HTERT RPE-1 (cell line): ENCODE data around the gene LCN12.
"Not testable (repeated sequence)": the region's sequence is repeated elsewhere in the genome, so short reads cannot be mapped to it uniquely, and the experiment has no call there.

Experiments used
- in situ Hi-C: fragments of 300-500 bp; cut with MboI; formaldehyde crosslinking; loops from 4 replicates; pipeline ENCODE4 v1.14.3; 2020; ENCODE audit warnings: low sequenced_read_pairs

The LCN12 gene

GRCh38 chr9:136985027-136985602 is 33.0 kb downstream of the LCN12 start:
- in situ Hi-C loops = no loop called here

GRCh38 chr9:136985853-136986252 is 33.8 kb downstream of the LCN12 start:
- in situ Hi-C loops = no loop called here

GRCh38 chr9:136988872-136989271 is 36.8 kb downstream of the LCN12 start:
- in situ Hi-C loops = no loop called here

DNA sequence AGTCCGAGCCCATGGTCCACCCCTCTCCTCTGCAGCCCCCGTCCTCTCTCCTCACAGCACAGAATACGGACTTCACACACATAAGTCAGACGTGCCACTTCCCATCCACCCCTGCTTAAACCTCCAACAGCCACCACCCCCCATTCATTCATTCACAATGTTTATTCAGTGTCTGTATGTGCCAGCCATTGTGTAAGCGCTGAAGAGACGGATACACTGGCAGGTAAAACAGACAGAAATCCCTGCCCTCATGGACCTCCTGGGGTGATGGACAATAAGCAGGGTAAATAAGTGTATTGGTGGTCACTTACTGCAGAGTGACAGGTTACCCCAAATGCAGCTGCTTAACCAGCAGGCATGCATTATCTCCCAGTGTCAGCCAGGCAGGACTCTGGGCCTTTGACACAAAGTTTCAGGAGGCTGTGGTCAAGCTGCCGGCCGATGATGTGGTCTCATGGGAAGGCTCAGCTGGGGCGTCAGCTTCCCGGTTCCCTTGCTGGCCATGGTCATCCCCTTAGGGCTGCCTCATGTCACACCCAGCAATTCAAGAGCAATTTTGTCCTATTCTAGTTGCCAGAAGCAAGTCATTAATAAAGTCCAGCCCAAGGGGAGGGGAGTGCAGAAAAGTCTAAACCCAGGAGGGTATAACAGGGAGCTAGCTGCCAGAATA is 38.3 kb downstream of the LCN12 start:
- in situ Hi-C loops = no loop called here

GRCh38 chr9:136991993-136992818 is 40.1 kb downstream of the LCN12 start, which contains the start of gene PAXX:
TSS of gene PAXX (plus strand) at chr9:136992422. CDS start at chr9:136992444, 22 bp downstream.
- in situ Hi-C loops = no loop called here

DNA sequence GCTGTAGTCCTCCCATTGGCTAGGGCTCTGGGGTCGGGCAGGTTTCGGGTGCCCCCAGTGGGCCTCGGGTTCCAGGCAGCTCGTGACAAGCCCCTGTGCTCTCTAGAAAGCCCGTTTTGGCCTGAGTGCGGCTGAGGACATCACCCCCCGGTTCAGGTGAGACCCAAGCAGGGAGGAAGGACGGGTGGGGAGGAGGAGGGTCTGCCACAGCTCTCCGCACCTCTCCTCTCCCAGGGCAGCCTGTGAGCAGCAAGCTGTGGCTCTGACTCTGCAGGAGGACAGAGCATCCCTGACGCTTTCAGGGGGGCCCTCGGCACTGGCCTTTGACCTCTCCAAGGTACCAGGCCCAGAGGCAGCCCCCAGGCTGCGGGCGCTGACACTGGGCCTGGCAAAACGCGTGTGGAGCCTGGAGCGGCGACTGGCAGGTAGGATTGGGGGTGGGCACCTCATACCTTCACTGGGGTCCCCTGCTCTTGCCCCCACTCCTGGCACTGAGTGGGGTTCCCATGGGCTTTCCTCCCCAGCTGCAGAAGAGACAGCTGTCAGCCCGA is 40.8 kb downstream of the LCN12 start:
- in situ Hi-C loops = no loop called here

DNA sequence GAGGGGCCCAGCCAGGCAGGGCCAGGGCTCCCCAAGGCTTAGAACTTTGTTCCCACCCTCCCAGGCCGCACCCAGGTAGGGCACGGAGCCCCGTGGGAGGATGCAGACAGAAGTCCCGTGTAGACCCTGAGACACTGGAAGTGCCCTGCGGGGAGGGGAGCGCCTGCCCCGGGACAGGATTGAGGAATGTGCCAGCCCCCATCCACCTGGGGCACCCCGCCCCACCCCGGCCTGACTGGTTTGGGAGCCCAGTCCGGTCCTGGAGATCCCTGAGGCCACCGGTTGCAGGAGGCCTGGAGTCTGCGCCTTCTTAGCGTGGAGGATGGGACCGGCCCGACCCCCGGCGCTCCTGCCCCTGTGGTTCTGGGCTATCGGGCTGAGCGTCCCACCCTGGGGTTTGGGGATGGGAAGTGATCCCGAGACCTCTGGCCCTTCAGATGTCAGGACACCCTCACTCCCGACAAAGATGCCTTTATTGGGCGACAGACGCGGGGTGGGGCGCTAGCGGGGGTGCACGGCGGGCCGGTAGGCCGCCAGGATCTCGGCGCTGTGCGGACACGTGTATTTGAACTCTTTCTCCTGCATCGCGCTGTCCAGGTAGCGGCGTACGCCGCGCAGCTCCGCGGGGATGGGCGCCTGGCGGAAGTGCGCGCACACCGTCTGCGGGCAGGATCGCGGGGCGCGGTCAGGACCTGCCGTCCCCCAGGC is 42.3 kb downstream of the LCN12 start:
- in situ Hi-C loops = no loop called here

GRCh38 chr9:136994888-136995230 is 42.8 kb downstream of the LCN12 start:
- in situ Hi-C loops = no loop called here

- in situ Hi-C loops = no loop called here
Observed at GRCh38 chr9:136995362-136995761, 43.3 kb downstream of the LCN12 start.

GRCh38 chr9:136995772-136996311 is 43.8 kb downstream of the LCN12 start:
- in situ Hi-C loops = no loop called here

DNA sequence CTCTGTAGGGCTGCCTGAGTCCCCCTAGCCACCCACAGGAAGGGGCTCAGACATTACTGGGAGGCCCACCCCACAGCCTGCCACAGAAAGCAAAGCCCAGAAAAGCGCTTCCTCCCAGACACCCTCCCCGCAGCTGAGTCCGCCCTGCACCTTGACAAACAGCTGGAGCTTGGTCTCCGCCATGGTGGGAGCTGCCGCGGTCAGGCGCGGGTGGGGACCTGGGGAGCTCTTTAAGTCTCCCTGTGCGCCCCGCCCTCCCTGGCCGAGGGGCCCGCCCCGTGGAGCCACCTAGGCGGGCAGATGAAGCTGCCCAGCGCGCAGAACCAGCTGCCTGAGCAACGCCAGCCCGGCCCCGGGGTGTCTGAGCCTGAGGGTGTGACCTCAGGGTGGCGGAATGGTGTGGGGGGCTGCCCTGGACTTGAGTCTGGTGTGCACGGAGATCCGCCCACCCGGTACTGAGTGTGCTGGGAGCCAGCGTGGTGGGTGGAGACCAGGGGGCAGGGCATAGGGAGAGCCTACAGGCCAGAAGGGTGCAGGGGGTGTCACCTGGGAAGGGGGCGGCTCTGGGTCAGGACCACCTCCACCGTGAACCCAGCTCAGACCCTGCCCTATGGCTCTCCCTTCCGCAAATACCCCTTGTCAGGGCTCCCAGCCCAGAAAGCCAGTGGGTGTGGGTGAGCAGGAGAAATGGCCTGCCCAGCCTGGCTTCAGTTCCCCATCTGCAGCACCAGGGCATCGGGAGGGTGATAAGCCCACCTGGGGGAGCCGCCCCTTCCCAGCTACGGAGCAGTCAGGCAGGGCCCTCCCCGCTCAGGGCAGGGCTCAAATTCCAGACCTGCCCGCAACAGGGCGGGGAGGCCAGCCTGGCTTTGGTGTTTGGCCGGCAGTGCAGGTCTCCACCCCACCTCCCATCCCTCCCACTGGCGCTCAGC is 44.6 kb downstream of the LCN12 start, which contains the start of gene CLIC3:
CLIC3 (minus strand) TSS at position 208 of the 932 bp plus-strand sequence; CDS start at position 183, 25 bp downstream.
- in situ Hi-C loops = no loop called here

GRCh38 chr9:136997371-136997770 is 45.3 kb downstream of the LCN12 start:
- in situ Hi-C loops = no loop called here

GRCh38 chr9:136997830-136998234 is 45.8 kb downstream of the LCN12 start:
- in situ Hi-C loops = no loop called here

- in situ Hi-C loops = no loop called here
Observed at GRCh38 chr9:137000177-137000930, 48.3 kb downstream of the LCN12 start.

- in situ Hi-C loops = no loop called here
Observed at GRCh38 chr9:137001857-137002645, 50.0 kb downstream of the LCN12 start.

GRCh38 chr9:137002646-137003041 is 50.6 kb downstream of the LCN12 start:
- in situ Hi-C loops = no loop called here

DNA sequence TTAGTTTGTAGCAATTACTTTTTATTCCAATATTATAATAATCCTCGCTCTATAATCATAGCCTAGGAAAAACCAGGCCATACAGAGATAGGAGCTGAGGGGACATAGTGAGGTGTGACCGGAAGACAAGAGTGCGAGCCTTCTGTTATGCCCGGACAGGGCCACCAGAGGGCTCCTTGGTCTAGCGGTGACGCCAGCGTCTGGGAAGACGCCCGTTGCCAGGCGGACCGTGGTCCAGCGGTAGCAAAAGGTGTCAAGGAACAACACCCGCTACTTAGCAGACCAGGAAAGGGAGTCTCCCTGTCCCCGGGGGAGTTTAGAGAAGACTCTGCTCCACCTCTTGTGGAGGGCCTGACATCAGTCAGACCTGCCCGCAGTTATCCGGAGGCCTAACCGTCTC is 52.2 kb downstream of the LCN12 start:
- in situ Hi-C loops = not testable (repeated sequence)
